Measurements from ENCODE around the gene WNT8A. TPM values are rescaled to one million over a fixed set of nuclear protein-coding genes. Genes with fewer than 3 reads are reported as not detected.

WNT8A gene
- total and polyA plus RNA-seq, 2 of the 4 experiments (the other 2 are of a cell fraction): not detected

GRCh38 chr5:138102454-138103318 is 18.9 kb downstream of the WNT8A start:
- Histone ChIP-seq H3K23ac (ENCODE audit: low read depth, low read length) (no peak overlapping the region), H3K9ac (ENCODE audit: low read depth, low read length) (no peak overlapping the region), H4K5ac (ENCODE audit: low read depth, low read length) (no peak overlapping the region), H4K20me1 (ENCODE audit: insufficient read depth, low read length) (no peaks in the 10 kb centered on the region), H3K4ac (ENCODE audit: low read depth, low read length) (no peak overlapping the region), H3K9me1 (ENCODE audit: insufficient read depth, low read length) (no peaks in the 10 kb centered on the region), H2BK5ac (ENCODE audit: low read depth, low read length, poor library complexity, severe bottlenecking) (no peak overlapping the region), H3K79me1 (ENCODE audit: low read depth in 1 of 2, low read length in 2 of 2) (no peaks in the 10 kb centered on the region), H3K27ac (ENCODE audit: insufficient read depth, low read length) (no peak overlapping the region), H3K14ac (replicated peaks; ENCODE audit: low read depth, low read length) (no peak overlapping the region), H4K8ac (ENCODE audit: low read depth in 2 of 2, low read length in 2 of 2) (no peak overlapping the region), H3K4me1 (ENCODE audit: control insufficient read depth, insufficient read depth, low read length) (no peaks in the 10 kb centered on the region), H2AFZ (replicated peaks; ENCODE audit: low read length, poor library complexity) (no peak overlapping the region), H3K18ac (ENCODE audit: low read depth, low read length) (no peak overlapping the region), H2BK20ac (ENCODE audit: low read depth, low read length) (no peak overlapping the region), H2BK120ac (ENCODE audit: low read depth, low read length) (no peak overlapping the region), H4K91ac (ENCODE audit: insufficient read depth, low read depth, low read length) (no peak overlapping the region), H3K56ac (ENCODE audit: extremely low read depth, insufficient read depth, low read length) (no peak overlapping the region), H3K4me2 (ENCODE audit: low read depth, low read length) (no peak overlapping the region), H3K27me3 (ENCODE audit: control insufficient read depth, insufficient read depth, low read length) (peaks cover 5% of the 10 kb centered on the region; the same call in 1 of the 2 replicates), H2AK9ac (replicated peaks; ENCODE audit: low read depth, low read length, poor library complexity) (no peak overlapping the region), H3K36me3 (ENCODE audit: control insufficient read depth, insufficient read depth, low read length) (no peaks in the 10 kb centered on the region), H2BK15ac (ENCODE audit: low read depth, low read length) (no peak overlapping the region), H3K9me3 (ENCODE audit: control insufficient read depth, insufficient read depth, low read length) (no peaks in the 10 kb centered on the region), H2AK5ac (ENCODE audit: low read depth, low read length) (no peak overlapping the region), H3K4me3 (ENCODE audit: insufficient read depth, low read depth, low read length) (no peak overlapping the region)
- TF ChIP-seq, protein P1, sequence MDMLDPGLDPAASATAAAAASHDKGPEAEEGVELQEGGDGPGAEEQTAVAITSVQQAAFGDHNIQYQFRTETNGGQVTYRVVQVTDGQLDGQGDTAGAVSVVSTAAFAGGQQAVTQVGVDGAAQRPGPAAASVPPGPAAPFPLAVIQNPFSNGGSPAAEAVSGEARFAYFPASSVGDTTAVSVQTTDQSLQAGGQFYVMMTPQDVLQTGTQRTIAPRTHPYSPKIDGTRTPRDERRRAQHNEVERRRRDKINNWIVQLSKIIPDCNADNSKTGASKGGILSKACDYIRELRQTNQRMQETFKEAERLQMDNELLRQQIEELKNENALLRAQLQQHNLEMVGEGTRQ (IDR thresholded peaks at IDR 0.05; ENCODE audit: low read depth, low read length): no peak
- POLR2A ChIA-PET (ENCODE audit: unreplicated experiment): no interaction called here
- intact Hi-C loops (cut with micrococcal nuclease): no loop called here
- CTCF ChIA-PET: no interaction called here
- BruUV-seq (replicated peaks): no TSS peak
- in situ Hi-C loops (cut with MboI; ENCODE audit: low sequenced_read_pairs): no loop called here
- no peak for ATAC-seq (ENCODE audit: low read depth)
- DNase-seq: no peak
- dilution Hi-C loops (cut with HindIII; ENCODE audit: low sequenced_read_pairs, unreplicated experiment): no loop called here
- WGBS, 2 experiments (ENCODE audit: extremely low coverage in 2 of 2, insufficient read length in 1 of 2): 25% methylated on average over 1 of the region's 7 CpGs; no CpG with 5 or more reads in 1 of the 2 experiments
